Suprapubic skin (tissue), 3 donors: ENCODE measurements around the gene NCDN.

ENCODE experiments used
- CTCF ChIP-seq, 2 donors: fragments of 200-600 bp in 1 of 2; fragments of 450-650 bp in 1 of 2; sonication (generic) in 1 of 2; IDR thresholded peaks; one replicate each; pipeline ENCODE4 v1.5.1; 2016 to 2019; ENCODE audit warnings: antibody characterized with exemption in 2 of 2, mild to moderate bottlenecking in 1 of 2, moderate library complexity in 1 of 2
- POLR2A ChIP-seq, 2 donors: fragments of 450-650 bp; IDR thresholded peaks; one replicate each; pipeline ENCODE4 v1.6.1; 2017; ENCODE audit warnings: antibody characterized with exemption in 2 of 2, mild to moderate bottlenecking in 2 of 2, moderate library complexity in 2 of 2

GRCh38 chr1:35600593-35600992 is 43.0 kb downstream of the NCDN start:
- TF ChIP-seq POLR2A (IDR thresholded peaks at IDR 0.05) (no peak), CTCF (IDR thresholded peaks at IDR 0.05) (no peak)
